ENCODE data around the gene SBSN.
A peak's percentile ranks its signal among the peaks of the same experiment; 100 is the strongest.

The SBSN gene

DNA sequence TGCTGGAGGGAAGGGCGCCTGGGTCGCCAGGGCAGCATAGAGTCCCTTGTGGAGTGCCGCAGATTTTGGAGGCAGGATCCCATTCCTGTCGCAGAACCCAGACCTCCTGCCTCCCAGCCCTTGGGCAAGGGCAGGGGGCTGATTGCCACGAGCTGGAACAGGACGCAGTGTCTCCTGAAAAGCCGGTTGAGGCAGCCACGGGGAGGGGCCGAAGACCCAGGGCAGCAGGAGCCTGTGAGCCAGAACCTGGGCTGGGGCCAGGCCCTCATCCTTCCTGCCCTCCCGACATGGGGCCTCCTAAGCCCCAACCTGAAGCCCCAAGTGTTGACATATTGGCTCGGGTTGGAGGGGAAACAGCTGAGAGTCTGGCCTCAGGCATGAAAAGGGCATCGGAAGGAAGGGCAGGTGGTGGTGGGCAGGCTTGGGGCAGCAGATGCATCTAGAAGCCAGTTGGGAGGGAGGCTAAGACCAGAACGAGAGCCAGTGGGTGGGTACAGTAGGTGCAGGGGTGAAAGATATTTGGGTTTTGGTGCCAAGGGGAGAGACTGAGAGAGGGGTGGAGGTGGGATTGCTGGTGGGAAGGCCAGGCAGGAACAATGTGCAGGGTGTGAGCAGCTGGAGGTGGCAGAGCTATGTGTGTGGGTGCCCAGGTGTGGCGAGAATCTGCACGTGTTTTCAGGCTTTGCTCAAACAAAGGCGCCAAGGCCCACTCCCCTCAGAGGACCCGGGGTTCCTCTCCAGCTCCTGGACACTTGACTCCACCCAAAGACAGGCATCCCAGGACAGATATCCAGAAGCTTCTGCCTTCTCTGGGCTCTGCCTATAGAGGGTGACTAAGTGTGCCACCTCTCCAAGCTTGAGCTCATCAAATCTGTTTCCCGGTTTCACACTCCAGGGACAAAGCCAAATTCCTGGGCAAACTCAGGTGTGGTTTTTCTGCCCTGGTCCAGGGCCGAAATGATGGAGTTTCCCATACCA, 1.4 kb upstream of the SBSN start:
- DNase-seq = no peak

DNA sequence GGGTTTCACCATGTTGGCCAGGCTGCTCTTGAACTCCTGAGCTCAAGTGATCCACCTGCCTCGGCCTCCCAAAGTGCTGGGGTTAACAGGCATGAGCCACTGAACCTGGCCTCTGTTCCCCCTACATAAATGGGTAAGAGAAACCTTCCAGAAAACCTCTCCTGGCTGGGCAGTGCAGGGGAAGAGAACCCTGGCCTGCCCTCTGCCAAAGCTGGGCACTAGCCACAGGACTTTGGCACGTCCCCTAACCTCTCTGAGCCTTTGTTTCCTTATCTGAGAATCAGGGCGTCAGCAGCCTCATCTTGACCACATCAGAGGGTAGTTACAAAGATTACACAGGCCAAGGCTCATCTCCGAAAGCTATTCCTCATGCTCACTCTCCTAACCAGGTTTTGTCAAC, 2.2 kb downstream of the SBSN start:
- no peak for DNase-seq

- DNase-seq = no peak
Measured at GRCh38 chr19:35524181-35524837, 3.8 kb downstream of the SBSN start.

DNA sequence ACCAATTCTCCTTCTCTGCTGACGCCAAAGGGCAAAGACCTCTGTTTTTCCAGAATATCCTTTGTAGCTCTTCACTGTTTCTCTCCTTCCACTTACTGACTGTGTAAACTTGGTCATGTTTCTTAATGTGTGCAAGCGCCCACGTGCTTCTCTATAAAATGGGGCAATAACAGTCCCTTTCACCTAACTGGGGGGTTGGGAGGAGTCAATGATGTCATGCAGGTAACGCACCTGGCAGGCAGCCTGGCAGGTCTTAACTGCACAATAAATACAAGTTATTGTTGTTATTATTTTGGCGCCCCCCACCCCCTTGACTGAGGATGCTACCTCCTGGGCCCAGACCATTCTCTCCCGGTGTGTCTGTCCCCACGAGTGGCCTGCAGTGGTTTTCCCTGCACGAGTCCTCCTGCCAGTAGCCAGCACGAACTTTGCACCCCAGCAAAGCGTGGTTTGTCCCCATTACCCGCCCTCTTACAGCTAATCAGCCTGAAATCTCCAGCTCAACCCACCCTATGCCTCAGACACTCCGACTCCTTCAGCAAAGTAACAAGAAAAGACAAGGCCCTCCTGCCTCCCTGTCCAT, 5.3 kb downstream of the SBSN start:
- DNase-seq = no peak

DNA sequence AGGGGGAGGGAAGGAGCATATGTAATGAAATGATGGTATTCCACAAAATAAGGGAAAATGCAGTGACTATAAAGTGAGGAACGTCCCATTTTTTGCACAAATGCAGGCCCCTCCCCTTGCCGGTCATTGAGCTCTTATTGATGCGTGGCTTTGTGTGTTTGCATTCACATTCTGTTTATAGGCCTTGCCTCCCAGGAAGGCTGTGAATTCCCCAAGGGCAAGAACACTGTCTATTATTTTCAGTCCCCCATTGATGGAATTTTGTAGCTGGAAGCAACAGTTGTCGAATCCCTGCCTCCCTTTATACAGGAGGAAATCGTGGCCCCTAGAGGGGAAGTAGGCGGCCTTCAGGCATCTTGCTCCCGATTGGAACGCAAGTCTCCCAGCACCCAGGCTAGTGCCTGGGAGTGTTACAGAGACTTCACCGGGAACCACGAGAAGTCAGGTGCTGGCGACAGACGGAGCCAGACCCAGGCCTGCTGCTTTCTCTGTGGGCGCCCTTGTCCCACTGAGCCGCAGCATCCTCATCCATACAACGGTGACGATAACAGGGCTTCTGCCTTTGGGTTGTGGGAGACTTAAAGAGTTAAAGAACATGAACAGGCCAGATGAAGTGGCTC, 6.9 kb downstream of the SBSN start:
- no peak for DNase-seq

DNA sequence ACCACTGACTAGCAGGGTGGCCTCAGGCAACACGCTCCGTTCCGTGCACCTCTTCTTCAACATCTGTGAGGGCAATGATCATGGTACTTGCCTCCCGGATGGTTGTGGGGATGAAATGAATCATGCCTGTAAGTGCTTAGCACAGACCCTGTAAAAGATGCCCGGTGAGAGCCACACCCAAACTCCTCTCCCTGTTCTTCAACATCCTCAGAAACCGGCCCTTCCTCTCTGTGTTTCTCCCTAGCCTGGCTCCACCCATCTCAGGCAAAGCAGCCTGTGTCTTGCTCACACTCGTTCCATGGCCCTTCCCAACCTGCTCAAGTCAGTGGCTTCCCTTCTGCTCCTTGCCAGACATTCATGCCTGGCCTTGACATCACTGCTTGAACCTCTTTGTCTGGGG, 8.8 kb downstream of the SBSN start:
- DNase-seq = no peak

DNA sequence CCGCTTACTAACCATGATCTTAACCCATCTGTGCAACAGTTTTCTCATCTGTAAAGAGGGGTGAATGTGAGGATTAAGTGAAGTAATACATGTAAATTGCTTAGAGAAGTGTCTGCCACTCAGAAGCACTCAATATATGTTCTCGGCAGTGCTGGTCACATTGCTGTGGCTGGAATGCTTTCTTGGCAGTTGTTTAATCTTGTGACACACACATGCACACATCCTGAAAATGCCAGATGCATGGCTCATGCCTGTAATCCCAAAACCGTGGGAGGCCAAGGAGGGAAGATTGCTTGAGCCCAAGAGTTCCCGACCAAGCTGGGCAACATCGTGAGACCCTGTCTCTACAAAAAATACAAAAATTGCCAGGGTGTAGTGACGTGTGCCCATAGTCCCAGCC, 9.8 kb downstream of the SBSN start:
- DNase-seq = no peak

DNA sequence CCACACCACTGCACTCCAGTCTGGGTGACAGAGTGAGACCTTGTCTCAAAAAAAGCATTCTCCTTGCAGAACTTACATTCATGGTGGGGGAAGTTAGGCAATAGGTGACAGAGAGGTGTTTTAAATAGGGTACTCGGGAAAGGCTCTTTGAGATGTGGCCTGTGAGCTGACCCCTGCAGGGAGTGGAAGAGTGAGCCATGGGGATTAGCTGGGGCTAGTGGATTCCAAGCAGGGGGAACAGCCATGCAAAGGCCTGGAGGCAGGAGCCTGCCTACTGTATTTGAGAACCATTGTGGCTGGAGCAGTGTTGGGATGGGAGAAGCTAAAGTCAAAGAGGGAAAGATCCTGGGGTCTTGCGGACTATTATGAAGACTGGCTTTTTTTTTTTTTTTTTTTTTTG, 10.8 kb downstream of the SBSN start:
- DNase-seq = no peak

- no peak for DNase-seq
Measured at GRCh38 chr19:35516310-35516709, 11.8 kb downstream of the SBSN start.

DNA sequence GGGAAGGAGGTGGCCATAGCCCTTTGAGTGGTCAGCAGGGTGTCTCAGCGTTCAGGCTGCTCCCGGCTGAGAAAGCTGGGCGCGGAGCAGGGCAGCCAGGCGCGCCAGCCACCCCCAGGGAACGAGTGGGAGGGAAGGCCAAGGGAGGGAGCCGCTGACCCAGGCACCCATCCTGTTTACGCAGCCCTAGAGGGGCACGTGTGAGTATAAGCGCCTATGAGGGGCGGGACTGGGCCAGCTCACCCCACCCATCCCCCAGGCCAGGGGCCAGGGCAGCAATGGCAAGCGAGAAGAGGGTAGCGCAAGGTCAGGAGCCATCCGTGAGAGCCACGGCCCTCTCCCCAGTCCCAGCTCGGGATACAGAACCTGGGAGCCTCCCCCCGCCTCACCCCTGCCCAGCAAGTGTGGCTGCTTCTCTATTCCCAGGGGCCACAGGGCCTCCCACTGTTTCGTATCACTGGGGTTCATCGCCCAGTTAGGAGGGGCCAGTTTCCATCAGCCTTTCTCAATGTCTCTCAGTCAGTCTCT, 13.8 kb downstream of the SBSN start:
- no peak for DNase-seq

- no peak for DNase-seq
Measured at GRCh38 chr19:35513628-35514281, 14.4 kb downstream of the SBSN start, which contains the start of gene DMKN. Gene DMKN (minus strand): TSS chr19:35513649. CDS start chr19:35513475, 174 bp downstream.

- no peak for DNase-seq
Measured at GRCh38 chr19:35512831-35513627, 15.1 kb downstream of the SBSN start.

DNA sequence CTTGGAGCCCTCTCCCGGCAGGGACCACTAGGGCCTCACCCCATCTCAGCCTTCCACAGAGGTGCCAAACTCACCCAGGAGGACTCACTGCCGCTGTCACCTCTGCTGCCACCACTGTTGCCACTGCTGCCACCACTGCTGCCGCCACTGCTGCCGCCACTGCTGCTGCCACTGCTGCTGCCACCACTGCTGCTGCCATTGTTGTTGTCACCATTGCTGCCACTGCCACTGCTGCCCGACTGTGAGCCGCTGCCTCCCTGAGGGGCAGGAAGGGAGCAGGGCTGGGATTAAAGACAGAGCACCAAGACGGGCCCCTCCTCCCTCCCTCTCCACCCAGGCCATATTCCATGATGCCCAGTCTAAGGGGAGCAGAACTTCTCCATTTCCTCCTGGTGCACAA, 16.8 kb downstream of the SBSN start:
- DNase-seq = no peak

DNA sequence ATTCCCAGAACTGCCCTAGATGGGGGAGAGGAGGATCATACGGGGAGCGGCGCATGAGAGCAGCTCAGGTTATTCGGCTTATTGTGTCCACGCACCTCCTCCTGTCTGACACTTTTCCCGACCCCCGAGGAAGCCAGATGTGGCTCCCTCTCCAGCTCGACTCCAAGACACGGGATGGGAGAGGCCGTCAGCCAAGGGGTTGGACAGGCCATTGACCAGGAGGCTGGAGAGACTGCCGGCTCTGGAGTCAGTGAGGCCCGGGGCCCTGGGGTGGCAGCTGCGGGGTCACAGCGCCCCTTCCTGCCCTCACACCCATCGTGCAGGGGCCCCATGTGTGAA, 17.5 kb downstream of the SBSN start:
- no peak for DNase-seq

GRCh38 chr19:35509861-35510625, 18.1 kb downstream of the SBSN start:
- DNase-seq = peak; percentile 81

- DNase-seq = peak; percentile 35
Measured at GRCh38 chr19:35509018-35509652, 19.0 kb downstream of the SBSN start.

- DNase-seq = no peak
Measured at GRCh38 chr19:35508129-35508528, 20.0 kb downstream of the SBSN start.

GRCh38 chr19:35507561-35507960, 20.6 kb downstream of the SBSN start:
- DNase-seq = no peak

DNA sequence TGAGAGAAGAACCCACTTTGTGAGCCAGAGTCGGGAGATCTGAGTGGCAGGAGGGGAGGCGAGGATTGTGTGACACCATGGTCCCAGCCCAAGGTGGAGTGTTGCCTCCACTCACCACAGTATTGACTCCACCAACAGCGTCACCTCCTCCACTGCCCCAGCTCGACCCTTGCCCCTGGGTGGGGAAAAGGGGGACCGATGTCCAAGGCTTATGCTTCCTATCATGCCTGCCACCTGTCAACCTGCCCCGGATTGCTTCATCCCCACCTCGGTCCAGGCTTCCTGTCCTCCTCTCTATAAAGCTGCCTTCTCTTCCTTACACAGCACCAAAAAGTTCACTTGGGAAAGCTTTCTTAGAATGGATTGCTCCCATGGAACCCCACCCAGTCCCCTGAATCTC, 22.1 kb downstream of the SBSN start:
- no peak for DNase-seq

GRCh38 chr19:35502751-35503150, 25.4 kb downstream of the SBSN start:
- DNase-seq = no peak

GRCh38 chr19:35501684-35502083, 26.4 kb downstream of the SBSN start:
- DNase-seq = no peak

All from DMS79 (cell line).